HepG2 (cell line): ENCODE results near the gene PRR9. TPM values are rescaled to one million over a fixed set of nuclear protein-coding genes. Genes with fewer than 3 reads are reported as not detected.

Experiments used
- ATAC-seq: fragments of 200-7000 bp; cut with Tn5 transposase; 3 replicates; pipeline ENCODE4 v1.9.1; 2020; ENCODE audit warnings: mild to moderate bottlenecking, moderate library complexity
- BruUV-seq: library from RNA; stranded (reverse); fragments of 400-500 nt; replicated peaks from 2 replicates; lab custom pipeline; 2021; lab: Mats Ljungman, UMichigan
- CTCF ChIA-PET: fragments of 300-600 bp; formaldehyde crosslinking; extraction: SDS; loops from one replicate; lab custom pipeline; 2021; ENCODE audit warnings: low total read pairs, inconsistent platforms, low intra/inter-chr PET ratio; lab: Yijun Ruan, JAX
- POLR2A ChIA-PET: fragments of 350-600 bp; sonication (Branson Sonifier 250); formaldehyde crosslinking; loops from one replicate; lab custom pipeline; 2020; ENCODE audit warnings: antibody characterized with exemption, inconsistent platforms; lab: Yijun Ruan, JAX
- DNase-seq: peaks from one replicate; pipeline ENCODE4 v3.0.0-alpha.2; 2015; ENCODE audit warnings: low spot score
- FAIRE-seq: peaks from 3 replicates; lab custom pipeline; 2011; peaks lifted over from hg19 to GRCh38; lab: Jason Lieb, UNC
- H2AFZ ChIP-seq: one replicate; pipeline ENCODE4 v1.6.1; 2011; ENCODE audit warnings: low read length, inconsistent platforms
- H3K27ac ChIP-seq: fragments of 300-600 bp; 3 replicates; pipeline ENCODE4 v1.8.0; 2011; ENCODE audit warnings: mixed run types, mild to moderate bottlenecking, mixed read lengths, low read length, inconsistent platforms; ENCODE audit not compliant: insufficient read depth; ENCODE audit errors: extremely low read length
- H3K27me3 ChIP-seq, 2 experiments: fragments of 200-600 bp in 1 of 2; 2 replicates in 1 of 2; 3 replicates in 1 of 2; pipeline versions ENCODE4 v1.6.0 to v1.8.0; 2011; ENCODE audit warnings: low read length in 2 of 2, mild to moderate bottlenecking in 2 of 2, moderate library complexity in 2 of 2, inconsistent platforms in 1 of 2; ENCODE audit not compliant: insufficient read depth in 2 of 2, control insufficient read depth in 1 of 2
- H3K36me3 ChIP-seq, 2 experiments: fragments of 200-600 bp in 1 of 2; replicated peaks in 1 of 2; 2 replicates in 1 of 2; 3 replicates in 1 of 2; pipeline versions ENCODE4 v1.5.1 to v1.8.0; 2011; ENCODE audit warnings: low read length in 2 of 2, inconsistent platforms in 1 of 2; ENCODE audit not compliant: insufficient read depth in 2 of 2, control insufficient read depth in 1 of 2
- H3K4me1 ChIP-seq: 2 replicates; pipeline ENCODE4 v1.5.1; 2012; ENCODE audit warnings: low read length, inconsistent platforms; ENCODE audit not compliant: insufficient read depth
- H3K4me2 ChIP-seq: 2 replicates; pipeline ENCODE4 v1.6.0; 2011; ENCODE audit warnings: low read depth, low read length, inconsistent platforms
- H3K4me3 ChIP-seq, 3 experiments: fragments of 200-600 bp in 1 of 3; sonication (generic), shearing (Covaris generic) in 1 of 3; replicated peaks in 1 of 3; 2 replicates each; pipeline ENCODE4 v1.5.1; 2011 to 2016; ENCODE audit warnings: low read length in 3 of 3, inconsistent platforms in 2 of 3, low read depth in 2 of 3, mild to moderate bottlenecking in 2 of 3, control low read depth in 1 of 3, mixed read lengths in 1 of 3; ENCODE audit not compliant: insufficient read depth in 1 of 3
- H3K79me2 ChIP-seq: one replicate; pipeline ENCODE4 v1.6.1; 2011; ENCODE audit warnings: low read length, inconsistent platforms; ENCODE audit not compliant: insufficient read depth
- H3K9ac ChIP-seq: 2 replicates; pipeline ENCODE4 v1.6.0; 2011; ENCODE audit warnings: mild to moderate bottlenecking, low read depth, low read length, inconsistent platforms; ENCODE audit not compliant: insufficient read depth
- H3K9me3 ChIP-seq: 2 replicates; pipeline ENCODE4 v1.5.1; 2012; ENCODE audit warnings: mild to moderate bottlenecking, low read length
- H4K20me1 ChIP-seq: 2 replicates; pipeline ENCODE4 v1.6.0; 2011; ENCODE audit warnings: inconsistent platforms, mild to moderate bottlenecking, low read length, moderate library complexity; ENCODE audit not compliant: insufficient read depth
- CBX1 ChIP-seq: IDR thresholded peaks from one replicate; pipeline ENCODE4 v1.6.1; 2016; ENCODE audit warnings: antibody characterized with exemption, low read depth
- MXD1 ChIP-seq: sonication (generic); formaldehyde crosslinking; IDR thresholded peaks from 2 replicates; pipeline ENCODE4 v1.4.0; 2020; ENCODE audit warnings: mild to moderate bottlenecking, missing genetic modification reagents
- MXD3 ChIP-seq: IDR thresholded peaks from 2 replicates; pipeline ENCODE4 v1.6.1; 2016; ENCODE audit warnings: mild to moderate bottlenecking, missing biosample characterization, missing genetic modification reagents
- PHB2 ChIP-seq: fragments of 450-650 bp; IDR thresholded peaks from 2 replicates; pipeline ENCODE4 v1.6.1; 2018; ENCODE audit not compliant: partially characterized antibody
- PRMT3 ChIP-seq: sonication (generic); formaldehyde crosslinking; IDR thresholded peaks from 2 replicates; pipeline ENCODE4 v1.8.1; 2022; ENCODE audit warnings: low read depth, mild to moderate bottlenecking, moderate library complexity, missing genetic modification reagents, borderline replicate concordance
- SKIL ChIP-seq: sonication (generic); formaldehyde crosslinking; IDR thresholded peaks from 2 replicates; pipeline ENCODE4 v1.8.0; 2022; ENCODE audit warnings: missing genetic modification reagents, mild to moderate bottlenecking, moderate library complexity, borderline replicate concordance
- THAP8 ChIP-seq: sonication (generic); formaldehyde crosslinking; IDR thresholded peaks from 2 replicates; pipeline ENCODE4 v1.5.1; 2020; ENCODE audit warnings: missing genetic modification reagents, mild to moderate bottlenecking, borderline replicate concordance
- U2AF2 ChIP-seq: fragments of 200-400 bp; formaldehyde crosslinking; IDR thresholded peaks from 2 replicates; pipeline ENCODE4 v1.6.1; 2017; ENCODE audit warnings: low read depth, mild to moderate bottlenecking, low read length
- ZBTB3 ChIP-seq: sonication (generic); formaldehyde crosslinking; IDR thresholded peaks from 2 replicates; pipeline ENCODE4 v1.4.0; 2020; ENCODE audit warnings: low read depth, mild to moderate bottlenecking, moderate library complexity, missing genetic modification reagents, borderline replicate concordance
- ZNF333 ChIP-seq: sonication (generic); formaldehyde crosslinking; IDR thresholded peaks from 2 replicates; pipeline ENCODE4 v1.4.0; 2020; ENCODE audit warnings: mild to moderate bottlenecking, missing genetic modification reagents, borderline replicate concordance
- ZNF597 ChIP-seq: sonication (generic); formaldehyde crosslinking; IDR thresholded peaks from 2 replicates; pipeline ENCODE4 v1.5.0; 2020; ENCODE audit warnings: missing genetic modification reagents
- ZNF703 ChIP-seq: sonication (generic); formaldehyde crosslinking; IDR thresholded peaks from 2 replicates; pipeline ENCODE4 v1.5.1; 2020; ENCODE audit warnings: missing genetic modification reagents, mild to moderate bottlenecking, moderate library complexity, borderline replicate concordance
- WGBS: methylation state at CpG from one replicate; pipeline ENCODE4 v1.1.6; 2017; ENCODE audit warnings: low lambda C conversion rate; 5-methylcytosine and 5-hydroxymethylcytosine counted together
- in situ Hi-C: cut with HindIII; loops from 2 replicates; pipeline ENCODE4 v1.10.0; 2017; ENCODE audit warnings: low pct_unique_long_range_greater_than_20kb; ENCODE audit not compliant: extremely low pct_ligation_motif_present
- intact Hi-C: fragments of 100-400 bp; cut with micrococcal nuclease; formaldehyde crosslinking; loops from one replicate; pipeline ENCODE4 v1.10.0; 2022; ENCODE audit not compliant: unreplicated experiment
- polyA plus RNA-seq, 8 experiments: library from polyadenylated mRNA; depleted of rRNA in 3 of 8; stranded (reverse) in 7 of 8; unstranded in 1 of 8; fragments of >200 nt; fragmentation: Illumina TruSeq in 4 of 8; extraction: Trizol in 4 of 8; gene quantifications; 2 replicates each; pipeline versions ENCODE4 v1.2.1 to v1.2.3, GENCODE V29; 2011 to 2016; ENCODE audit warnings: low read depth in 4 of 8, missing spikeins in 1 of 8, mixed read lengths in 1 of 8; ENCODE audit not compliant: insufficient read depth in 1 of 8
- total RNA-seq, 5 experiments: library from RNA; depleted of rRNA; stranded (reverse); fragments of >200 nt; fragmentation: Illumina TruSeq; extraction: Trizol; gene quantifications; 2 replicates each; pipeline ENCODE4 v1.2.3, GENCODE V29; 2016; ENCODE audit warnings: low read depth in 1 of 5

Gene PRR9
- total and polyA plus RNA-seq, 2 of the 13 experiments (the other 11 are each of a cell fraction or from before 2014, with no cell fraction given), result not detected

- no peak for FAIRE-seq
- CTCF ChIA-PET, result no interaction called here
- Histone ChIP-seq H3K4me2 (no peak overlapping the region), H3K79me2 (no peaks in the 10 kb centered on the region), H3K4me3 (no peak overlapping the region), H3K27me3 (peaks cover 6 to 41% of the 10 kb centered on the region in 2 experiments), H4K20me1 (no peaks in the 10 kb centered on the region), H3K9ac (no peak overlapping the region), H3K9me3 (no peaks in the 10 kb centered on the region), H2AFZ (no peak overlapping the region), H3K27ac (no peak overlapping the region), H3K4me1 (no peaks in the 10 kb centered on the region), H3K36me3 (no peaks in the 10 kb centered on the region)
- WGBS, result 15% methylated on average over 10 of the region's 10 CpGs
- in situ Hi-C loops (no loop called here), intact Hi-C loops (no loop called here)
- DNase-seq, result no peak
- TF ChIP-seq THAP8 (CRISPR knock-in tag) (no peak), PHB2 (no peak), ZNF597 (CRISPR knock-in tag) (no peak), SKIL (CRISPR knock-in tag) (no peak), MXD3 (CRISPR knock-in tag) (no peak), CBX1 (no peak), ZNF333 (CRISPR knock-in tag) (no peak), ZBTB3 (CRISPR knock-in tag) (no peak), PRMT3 (CRISPR knock-in tag) (no peak), ZNF703 (CRISPR knock-in tag) (no peak), MXD1 (no peak), U2AF2 (no peak)
- BruUV-seq, result no TSS peak
- POLR2A ChIA-PET, result no interaction called here
- no peak for ATAC-seq
Observed at GRCh38 chr1:153262462-153263157, 45.2 kb downstream of the PRR9 start.
